IPS DF 6.9 (cell line): ENCODE data around the gene POLR1H.
"Not testable (repeated sequence)": the region's sequence is repeated elsewhere in the genome, so short reads cannot be mapped to it uniquely, and the experiment has no call there.

Source experiments
- DNase-seq: peaks from one replicate; pipeline ENCODE4 v3.0.0-alpha.2; 2013; ENCODE audit warnings: low read depth, low spot score
- H3K27ac ChIP-seq: one replicate; pipeline ENCODE4 v1.5.1; 2013; ENCODE audit warnings: low read length, control low read depth
- H3K27me3 ChIP-seq: 2 replicates; pipeline ENCODE4 v1.6.1; 2013; ENCODE audit warnings: mild to moderate bottlenecking, low read length; ENCODE audit not compliant: control insufficient read depth, insufficient read depth
- H3K36me3 ChIP-seq: 2 replicates; pipeline ENCODE4 v1.6.1; 2013; ENCODE audit warnings: low read length; ENCODE audit not compliant: control insufficient read depth, insufficient read depth
- H3K4me1 ChIP-seq: 2 replicates; pipeline ENCODE4 v1.6.1; 2013; ENCODE audit warnings: low read length; ENCODE audit not compliant: control insufficient read depth, insufficient read depth
- H3K4me3 ChIP-seq: 2 replicates; pipeline ENCODE4 v1.5.1; 2013; ENCODE audit warnings: mild to moderate bottlenecking, low read length
- H3K9me3 ChIP-seq: 2 replicates; pipeline ENCODE4 v1.6.1; 2013; ENCODE audit warnings: low read length, inconsistent platforms; ENCODE audit not compliant: control insufficient read depth, insufficient read depth
- WGBS: extraction: QIAGEN DNeasy Blood & Tissue Kit; methylation state at CpG from one replicate; pipeline ENCODE4 v1.1.7; 2013; ENCODE audit warnings: mixed read lengths, missing lambda C conversion rate; ENCODE audit not compliant: insufficient read length, insufficient coverage; 5-methylcytosine and 5-hydroxymethylcytosine counted together

POLR1H gene

GRCh38 chr6:30061092-30061857 is at the start of gene POLR1H:
TSS of gene POLR1H (plus strand) at chr6:30061265. CDS start at chr6:30061525, 260 bp downstream.
- peak; percentile 95 for DNase-seq
- peak within 1 kb of the TSS; percentile 54 for H3K4me3 ChIP-seq
- H3K27ac ChIP-seq, result no peak within 1 kb of the TSS
- H3K9me3 ChIP-seq, result no peaks in the 10 kb centered on the region
- no CpG with 5 or more reads among the region's 48 CpGs for WGBS
- no peaks in the 10 kb centered on the region for H3K36me3 ChIP-seq
- no peaks in the 10 kb centered on the region for H3K4me1 ChIP-seq
- no peaks in the 10 kb centered on the region for H3K27me3 ChIP-seq

GRCh38 chr6:30013291-30013922 is 47.7 kb upstream of the POLR1H start:
- Histone ChIP-seq H3K4me1 (no peaks in the 10 kb centered on the region), H3K36me3 (no peaks in the 10 kb centered on the region), H3K27ac (no peak overlapping the region), H3K27me3 (peaks cover 2% of the 10 kb centered on the region; the same call in 1 of the 2 replicates), H3K9me3 (no peaks in the 10 kb centered on the region), H3K4me3 (no peak overlapping the region)
- DNase-seq, result no peak
- WGBS, result no CpG with 5 or more reads among the region's 13 CpGs

GRCh38 chr6:30019819-30020218 is 41.2 kb upstream of the POLR1H start:
- no peaks in the 10 kb centered on the region for H3K36me3 ChIP-seq

GRCh38 chr6:30020626-30021025 is 40.4 kb upstream of the POLR1H start:
- no peaks in the 10 kb centered on the region for H3K36me3 ChIP-seq
- no peaks in the 10 kb centered on the region for H3K27me3 ChIP-seq
- no peak overlapping the region for H3K4me3 ChIP-seq
- no peaks in the 10 kb centered on the region for H3K9me3 ChIP-seq
- no CpG with 5 or more reads among the region's 1 CpG for WGBS
- H3K27ac ChIP-seq, result no peak overlapping the region
- no peaks in the 10 kb centered on the region for H3K4me1 ChIP-seq
- no peak for DNase-seq

More at GRCh38 chr6:30019819-30020218, 41.2 kb upstream of the POLR1H start:
- H3K27ac ChIP-seq, result no peak overlapping the region
- H3K9me3 ChIP-seq, result no peaks in the 10 kb centered on the region
- WGBS, result no CpG with 5 or more reads among the region's 2 CpGs
- no peaks in the 10 kb centered on the region for H3K4me1 ChIP-seq
- DNase-seq, result no peak
- no peak overlapping the region for H3K4me3 ChIP-seq
- no peaks in the 10 kb centered on the region for H3K27me3 ChIP-seq

GRCh38 chr6:30022189-30022588 is 38.9 kb upstream of the POLR1H start:
- no peak for DNase-seq
- Histone ChIP-seq H3K4me3 (no peak overlapping the region), H3K27me3 (no peaks in the 10 kb centered on the region), H3K9me3 (no peaks in the 10 kb centered on the region), H3K36me3 (no peaks in the 10 kb centered on the region), H3K27ac (no peak overlapping the region), H3K4me1 (no peaks in the 10 kb centered on the region)
- WGBS, result no CpG with 5 or more reads among the region's 3 CpGs

- not testable (repeated sequence) for H3K36me3 ChIP-seq, H3K4me3 ChIP-seq, H3K27ac ChIP-seq, H3K27me3 ChIP-seq, H3K9me3 ChIP-seq, H3K4me1 ChIP-seq, DNase-seq
These were observed 38.4 kb upstream of the POLR1H start for GRCh38 chr6:30022712-30023111.

GRCh38 chr6:30025186-30025585 is 35.9 kb upstream of the POLR1H start:
- no peaks in the 10 kb centered on the region for H3K4me1 ChIP-seq
- no peaks in the 10 kb centered on the region for H3K36me3 ChIP-seq
- H3K27ac ChIP-seq, result no peak overlapping the region
- no CpG with 5 or more reads among the region's 1 CpG for WGBS
- no peak overlapping the region for H3K4me3 ChIP-seq
- no peak for DNase-seq
- H3K27me3 ChIP-seq, result no peaks in the 10 kb centered on the region
- H3K9me3 ChIP-seq, result no peaks in the 10 kb centered on the region

- H3K4me3 ChIP-seq, result no peak overlapping the region
- no peak for DNase-seq
These were observed 31.5 kb upstream of the POLR1H start for GRCh38 chr6:30029588-30029987.

GRCh38 chr6:30031381-30031780 is 29.7 kb upstream of the POLR1H start:
- H3K9me3 ChIP-seq, result no peaks in the 10 kb centered on the region
- no peak overlapping the region for H3K27ac ChIP-seq
- H3K27me3 ChIP-seq, result no peaks in the 10 kb centered on the region
- H3K4me1 ChIP-seq, result no peaks in the 10 kb centered on the region
- DNase-seq, result no peak
- H3K4me3 ChIP-seq, result no peak overlapping the region
- no peaks in the 10 kb centered on the region for H3K36me3 ChIP-seq

More at GRCh38 chr6:30029588-30029987, 31.5 kb upstream of the POLR1H start:
- Histone ChIP-seq H3K4me1 (no peaks in the 10 kb centered on the region), H3K9me3 (no peaks in the 10 kb centered on the region), H3K27me3 (no peaks in the 10 kb centered on the region), H3K36me3 (no peaks in the 10 kb centered on the region), H3K27ac (no peak overlapping the region)
- WGBS, result no CpG with 5 or more reads among the region's 1 CpG

- not testable (repeated sequence) for DNase-seq
- WGBS, result no CpG with 5 or more reads among the region's 5 CpGs
These were observed 27.6 kb upstream of the POLR1H start for GRCh38 chr6:30033440-30033839.

GRCh38 chr6:30035784-30036183 is 25.3 kb upstream of the POLR1H start:
- no peaks in the 10 kb centered on the region for H3K27me3 ChIP-seq
- H3K9me3 ChIP-seq, result no peaks in the 10 kb centered on the region
- no peaks in the 10 kb centered on the region for H3K36me3 ChIP-seq
- no CpG with 5 or more reads among the region's 1 CpG for WGBS
- no peaks in the 10 kb centered on the region for H3K4me1 ChIP-seq
- H3K27ac ChIP-seq, result no peak overlapping the region
- H3K4me3 ChIP-seq, result no peak overlapping the region
- no peak for DNase-seq

More at GRCh38 chr6:30033440-30033839, 27.6 kb upstream of the POLR1H start:
- not testable (repeated sequence) for H3K36me3 ChIP-seq, H3K27me3 ChIP-seq, H3K4me3 ChIP-seq, H3K9me3 ChIP-seq, H3K27ac ChIP-seq, H3K4me1 ChIP-seq
